HG03457 (cell line): ENCODE results near the gene CARHSP1.
"Not testable (repeated sequence)": the region's sequence is repeated elsewhere in the genome, so short reads cannot be mapped to it uniquely, and the experiment has no call there.

Experiments used
- ATAC-seq: cut with Tn5 transposase; IDR thresholded peaks from one replicate; pipeline ENCODE4 v1.9.1; 2021; ENCODE audit warnings: moderate number of reproducible peaks; ENCODE audit not compliant: unreplicated experiment

The CARHSP1 gene

DNA sequence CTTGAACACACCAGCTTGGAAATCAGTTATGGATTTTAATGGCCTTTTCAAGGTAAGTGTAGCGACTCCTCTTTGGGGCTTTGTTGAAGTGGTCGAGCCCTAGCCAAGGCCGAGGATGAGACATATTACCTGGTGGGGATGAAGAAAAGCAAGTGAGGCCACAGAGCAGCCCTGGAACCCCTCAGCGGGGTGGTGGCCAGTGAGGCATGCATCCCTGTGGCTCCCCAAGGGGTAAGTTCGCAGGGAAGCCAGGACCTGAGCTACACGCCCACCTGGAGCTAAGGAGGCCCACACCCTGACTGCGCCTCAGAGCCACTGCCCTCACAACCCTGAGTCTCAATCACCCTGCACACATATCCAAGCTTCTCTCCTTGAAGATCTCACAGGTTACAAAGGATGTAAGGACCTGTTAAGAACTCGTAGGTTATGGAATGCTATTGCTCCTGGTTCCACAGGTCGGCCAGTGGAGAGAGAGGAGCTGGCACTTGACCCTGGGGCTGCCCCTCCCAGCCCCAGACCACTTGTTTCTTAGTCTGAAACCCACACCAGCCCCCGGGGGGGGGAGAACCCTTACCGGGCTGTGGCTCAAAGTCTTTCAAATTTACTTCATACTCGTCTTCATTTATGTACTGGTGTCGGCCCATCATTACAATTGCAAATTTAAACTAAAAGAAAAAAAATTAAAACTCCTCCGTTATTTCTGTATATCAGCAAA lies 25.3 kb upstream of the CARHSP1 start:
- ATAC-seq = no peak

DNA sequence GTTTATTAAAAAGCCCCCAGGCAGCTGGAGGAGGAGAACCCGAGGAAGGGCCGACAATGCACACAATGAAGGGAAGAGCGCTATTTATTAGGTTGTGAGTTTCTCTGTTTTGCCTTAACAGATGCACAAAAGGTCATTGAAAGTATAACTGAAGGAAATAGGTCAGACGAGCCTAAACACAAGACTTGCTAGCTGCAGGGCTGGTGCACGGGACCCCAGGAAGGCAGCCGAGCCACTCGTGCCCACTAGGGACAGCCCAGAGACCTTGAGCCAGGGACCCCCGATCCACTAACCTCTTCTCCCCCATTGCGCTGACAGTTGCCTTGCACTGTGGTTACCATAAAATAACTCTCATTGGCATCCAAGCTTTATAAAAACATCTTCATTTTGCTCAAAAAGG lies 24.6 kb upstream of the CARHSP1 start:
- no peak for ATAC-seq

GRCh38 chr16:8892101-8892575 lies 23.3 kb upstream of the CARHSP1 start:
- ATAC-seq = peak; percentile 21

- ATAC-seq = no peak
Measured at GRCh38 chr16:8890549-8890921, 21.7 kb upstream of the CARHSP1 start.

- no peak for ATAC-seq
Measured at GRCh38 chr16:8889893-8890548, 21.2 kb upstream of the CARHSP1 start.

DNA sequence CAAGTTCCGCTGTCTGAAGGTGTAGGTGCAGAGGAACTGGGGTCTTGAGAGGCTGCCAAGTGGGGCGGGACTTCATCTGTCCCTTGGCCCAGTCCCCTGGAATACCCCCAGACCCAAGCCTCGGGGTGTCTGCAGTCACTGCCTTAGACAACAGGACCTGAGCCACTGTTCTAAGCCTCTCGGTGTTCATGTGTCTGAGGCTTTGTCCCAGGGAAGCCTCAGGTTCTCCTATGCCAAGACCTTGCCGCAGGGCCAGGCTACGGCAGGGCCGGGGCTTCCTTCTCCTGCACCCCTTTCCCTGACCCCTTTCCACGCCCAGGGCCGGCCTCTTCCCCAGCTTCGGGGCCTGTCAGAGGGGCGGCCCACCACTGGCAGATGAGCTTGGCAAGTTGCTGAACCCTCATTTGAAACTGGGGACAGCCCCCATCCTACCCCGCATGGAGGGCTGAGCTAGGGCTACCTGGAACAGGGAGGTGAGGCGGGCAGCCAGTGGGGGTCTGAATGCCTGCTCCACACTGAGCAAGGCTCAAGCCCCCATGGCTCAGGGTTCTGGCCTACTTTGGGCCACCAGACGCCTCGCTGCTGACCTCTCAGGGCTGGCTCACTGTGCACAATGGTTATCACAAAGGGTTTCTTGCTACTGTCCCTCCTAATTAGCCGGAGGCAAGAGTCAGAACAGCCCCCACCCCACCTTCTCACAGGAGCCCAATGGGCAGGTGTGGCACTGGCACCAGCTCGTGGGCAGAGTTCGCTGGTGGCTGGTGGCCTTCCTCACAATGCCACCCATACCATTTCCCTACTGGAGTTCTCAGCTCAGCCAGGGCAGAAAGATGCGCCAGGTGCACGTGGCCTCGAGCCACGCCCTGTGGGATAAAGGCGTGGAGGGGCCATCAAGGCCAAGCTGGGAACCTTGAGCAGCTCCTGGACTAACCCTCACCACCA lies 20.4 kb upstream of the CARHSP1 start:
- ATAC-seq = no peak

DNA sequence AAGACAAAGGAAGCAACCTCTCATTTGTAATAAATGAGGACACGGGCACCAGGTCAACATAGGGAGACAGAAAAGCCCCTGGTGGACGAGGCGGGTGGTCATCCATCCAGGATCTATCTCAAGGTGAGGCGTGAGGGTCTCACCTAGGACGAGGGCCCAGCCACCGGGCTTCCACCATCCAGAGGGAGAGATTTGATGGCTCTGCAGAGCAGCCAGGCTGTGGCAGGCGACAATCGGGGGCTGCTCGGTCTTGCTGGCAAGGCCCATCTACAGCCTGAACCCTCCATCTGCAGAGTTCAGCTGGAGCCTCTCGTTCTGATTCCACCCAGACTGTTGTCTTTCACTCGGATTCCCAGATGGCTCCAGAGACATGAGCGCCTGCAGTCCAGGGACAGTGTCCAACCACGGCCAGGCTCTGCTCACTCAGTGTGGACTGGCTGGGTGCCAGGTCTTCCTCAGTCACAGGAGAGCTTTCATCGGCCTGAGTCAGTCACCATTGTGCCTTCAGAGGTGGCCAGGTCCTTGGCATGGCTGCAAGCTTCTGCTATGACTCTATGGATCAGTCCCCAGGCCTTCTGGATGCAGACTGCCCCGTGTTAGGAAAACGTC lies 19.2 kb upstream of the CARHSP1 start:
- no peak for ATAC-seq

DNA sequence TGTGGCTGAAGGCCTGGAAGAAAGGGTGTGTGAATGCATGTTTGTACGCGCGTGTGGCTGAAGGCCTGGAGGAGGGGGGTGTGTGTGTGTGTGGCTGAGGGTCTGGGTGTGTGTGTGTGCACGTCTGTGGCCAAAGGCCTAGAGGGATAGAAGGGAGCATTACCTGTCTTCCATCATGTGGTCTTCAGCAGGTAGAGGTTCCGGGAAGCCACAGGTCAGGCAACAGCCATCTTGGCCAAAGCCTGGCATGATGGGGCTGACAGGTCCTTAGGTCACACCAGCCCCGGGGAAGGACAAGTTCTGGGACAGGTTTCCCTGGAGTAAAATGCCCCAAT lies 18.6 kb upstream of the CARHSP1 start:
- no peak for ATAC-seq

- no peak for ATAC-seq
Measured at GRCh38 chr16:8886593-8887430, 18.0 kb upstream of the CARHSP1 start.

DNA sequence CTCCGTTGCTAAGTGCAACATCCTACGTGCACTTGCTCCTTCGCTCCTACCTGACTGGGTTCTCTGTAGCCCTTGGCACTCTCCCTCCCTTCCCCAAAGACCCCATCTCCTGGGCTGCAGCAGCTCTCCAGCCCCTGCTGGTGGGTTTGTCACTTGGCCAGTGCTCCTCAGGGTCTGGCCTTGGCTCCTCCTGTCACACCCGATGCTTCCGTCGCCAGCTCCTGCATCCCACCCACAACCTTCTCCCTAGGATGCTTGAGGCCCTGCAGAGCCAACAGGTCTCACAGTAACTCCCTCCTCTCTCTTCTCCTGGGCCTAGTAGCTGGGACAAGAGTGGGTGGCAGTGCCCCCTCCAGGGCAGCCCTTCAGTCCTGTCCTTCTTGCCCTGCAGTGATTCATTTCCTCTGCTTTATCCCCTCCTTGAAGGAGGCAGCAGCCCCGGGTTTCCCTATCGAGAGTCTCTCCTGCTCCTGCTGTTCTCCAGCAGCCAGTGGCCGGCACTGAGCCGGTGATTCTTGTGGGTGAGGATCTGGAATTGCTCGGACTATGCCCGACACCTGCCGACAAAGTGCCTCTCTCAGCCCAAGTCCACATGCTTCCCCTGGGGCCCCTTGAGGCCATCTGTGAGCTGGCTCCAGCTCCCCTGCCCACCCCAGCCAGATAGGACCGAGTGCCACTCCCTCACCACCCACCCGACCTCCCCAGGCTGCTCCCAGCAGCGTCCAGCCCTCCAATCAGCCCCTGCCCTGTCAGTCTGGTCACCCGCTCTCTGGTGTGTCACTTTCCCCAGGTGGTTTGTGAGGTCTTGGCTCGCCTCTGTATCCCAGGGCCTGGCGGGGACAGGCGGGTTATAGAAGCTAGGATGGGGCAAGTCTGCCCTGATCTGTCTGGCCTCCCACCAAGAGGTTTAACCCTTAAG lies 17.1 kb upstream of the CARHSP1 start:
- no peak for ATAC-seq

GRCh38 chr16:8882725-8883377 lies 14.0 kb upstream of the CARHSP1 start:
- ATAC-seq = no peak

GRCh38 chr16:8882041-8882617 lies 13.3 kb upstream of the CARHSP1 start, which contains the start of gene LITAFD:
Gene LITAFD (plus strand): TSS chr16:8882351. CDS start chr16:8884356, 2,005 bp downstream.
- ATAC-seq = no peak

DNA sequence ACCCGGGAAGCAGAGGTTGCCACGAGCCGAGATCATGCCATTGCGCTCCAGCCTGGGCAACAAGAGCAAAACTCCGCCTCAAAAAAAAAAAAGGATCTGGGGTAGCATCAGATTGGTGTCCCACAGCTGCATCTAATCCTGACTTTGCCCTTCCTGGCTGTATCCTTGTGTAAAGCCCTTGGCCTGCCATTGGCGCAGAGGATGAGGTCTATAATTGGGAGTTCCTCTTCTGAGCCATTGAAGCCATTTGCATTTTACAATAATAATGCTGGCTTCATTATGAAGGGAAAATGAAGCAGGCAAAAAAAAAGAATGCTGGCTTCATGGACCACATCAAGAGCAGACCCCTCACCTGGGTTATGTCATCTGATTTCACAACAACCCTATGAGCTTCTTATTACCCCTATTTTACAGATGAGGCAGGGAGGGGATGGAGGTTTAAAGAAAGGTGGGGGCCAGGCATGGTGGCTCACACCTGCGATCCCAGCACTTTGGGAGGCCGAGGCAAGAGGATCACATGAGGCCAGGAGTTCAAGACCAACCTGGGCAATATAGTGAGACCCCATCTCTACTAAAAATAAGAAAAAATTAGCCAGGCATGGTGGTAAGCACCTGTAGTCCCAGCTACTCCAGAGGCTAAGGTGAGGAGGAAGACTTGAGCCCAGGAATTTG lies 12.2 kb upstream of the CARHSP1 start:
- ATAC-seq = no peak

GRCh38 chr16:8878523-8878911 lies 9.7 kb upstream of the CARHSP1 start:
- ATAC-seq = no peak

- ATAC-seq = no peak
Measured at GRCh38 chr16:8877894-8878522, 9.2 kb upstream of the CARHSP1 start.

DNA sequence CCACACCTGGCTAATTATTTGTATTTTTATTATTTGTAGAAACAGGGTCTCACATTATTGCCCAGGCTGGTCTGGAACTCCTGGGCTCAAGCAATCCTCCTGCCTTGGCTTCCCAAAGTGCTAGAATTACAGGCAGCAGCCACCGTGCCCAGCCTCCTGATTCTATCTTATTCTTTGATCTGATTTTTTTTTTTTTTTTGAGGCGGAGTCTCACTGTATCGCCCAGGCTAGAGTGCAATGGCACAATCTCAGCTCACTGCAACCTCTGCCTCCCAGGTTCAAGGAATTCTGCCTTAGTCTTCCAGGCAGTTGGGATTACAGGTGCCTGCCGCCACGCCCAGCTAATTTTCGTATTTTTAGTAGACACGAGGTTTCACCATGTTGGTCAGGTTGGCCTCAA lies 6.5 kb upstream of the CARHSP1 start:
- not testable (repeated sequence) for ATAC-seq

DNA sequence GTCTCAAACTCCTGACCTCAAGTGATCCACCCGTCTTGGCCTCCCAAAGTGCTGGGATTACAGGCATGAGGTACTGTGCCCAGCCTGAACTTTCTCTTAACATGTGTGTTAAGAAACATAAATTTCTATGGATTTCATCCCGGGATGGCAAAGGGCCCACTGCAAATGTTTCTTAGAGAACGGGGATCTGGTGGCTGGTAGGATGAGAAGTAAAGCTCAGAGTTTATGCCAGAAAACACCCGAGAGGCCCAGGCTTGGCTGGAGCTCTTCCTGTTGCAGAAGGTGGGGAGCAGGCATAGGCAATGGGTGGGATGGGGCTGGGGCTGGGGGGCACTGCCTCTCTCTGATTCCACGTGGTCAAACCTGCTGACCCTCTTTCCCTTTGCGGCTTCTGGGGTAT lies 5.6 kb upstream of the CARHSP1 start:
- no peak for ATAC-seq
